HG03469 (cell line): ENCODE measurements around the gene HTRA3.

Experiments used
- ATAC-seq: cut with Tn5 transposase; IDR thresholded peaks from one replicate; pipeline ENCODE4 v1.9.1; 2021; ENCODE audit warnings: mild to moderate bottlenecking, moderate library complexity, moderate number of reproducible peaks; ENCODE audit not compliant: unreplicated experiment

Gene HTRA3

GRCh38 chr4:8265171-8265929 lies 4.2 kb upstream of the HTRA3 start:
- ATAC-seq: no peak

- no peak for ATAC-seq
These were observed 3.5 kb upstream of the HTRA3 start for GRCh38 chr4:8266088-8266487.

- ATAC-seq: no peak
These were observed 3.0 kb upstream of the HTRA3 start for GRCh38 chr4:8266508-8266907.

DNA sequence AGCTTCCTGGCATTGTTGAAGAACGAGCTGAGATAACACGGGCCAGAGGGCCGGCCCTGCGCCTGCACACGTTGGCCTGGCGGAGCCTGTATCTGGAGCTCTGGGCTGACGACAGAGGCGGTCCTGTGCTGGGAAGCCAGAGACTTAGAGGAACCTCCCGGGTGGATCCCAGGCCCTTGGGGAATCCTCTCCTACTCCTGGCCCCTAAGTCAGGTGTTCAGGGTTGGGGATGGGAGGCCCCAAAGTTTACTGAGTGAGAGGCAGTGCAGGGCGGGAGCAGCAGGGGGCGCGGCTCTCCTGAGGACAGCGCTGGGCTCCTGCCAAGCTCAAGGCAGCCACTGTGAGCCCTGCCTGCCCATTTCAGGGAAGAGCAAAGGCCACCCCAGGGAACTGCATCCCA lies 2.5 kb upstream of the HTRA3 start:
- ATAC-seq: no peak

GRCh38 chr4:8268211-8268610 lies 1.3 kb upstream of the HTRA3 start:
- ATAC-seq: no peak

- ATAC-seq: no peak
These were observed 536 bp upstream of the HTRA3 start for GRCh38 chr4:8268901-8269534.

DNA sequence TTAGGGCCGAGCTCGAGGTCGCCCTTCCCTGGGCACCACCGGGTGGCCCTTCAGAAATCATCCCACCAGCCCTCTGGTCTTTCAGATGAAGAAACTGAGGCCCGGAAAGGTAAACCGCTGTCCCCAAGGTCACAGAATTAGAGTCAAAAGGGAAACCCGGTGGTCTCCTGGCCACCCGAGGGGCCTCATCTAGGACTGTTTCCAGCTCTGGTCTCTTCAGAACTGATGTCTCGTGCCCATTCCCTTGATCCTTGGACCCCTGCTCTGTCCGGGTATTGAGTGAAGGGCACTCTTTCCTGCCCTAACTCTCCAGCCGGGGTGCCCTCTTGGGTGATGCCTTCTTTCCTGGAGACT lies 841 bp downstream of the HTRA3 start:
- ATAC-seq: no peak

GRCh38 chr4:8270912-8271815 lies 1.6 kb downstream of the HTRA3 start:
- ATAC-seq: no peak

- no peak for ATAC-seq
These were observed 2.3 kb downstream of the HTRA3 start for GRCh38 chr4:8271821-8272220.

DNA sequence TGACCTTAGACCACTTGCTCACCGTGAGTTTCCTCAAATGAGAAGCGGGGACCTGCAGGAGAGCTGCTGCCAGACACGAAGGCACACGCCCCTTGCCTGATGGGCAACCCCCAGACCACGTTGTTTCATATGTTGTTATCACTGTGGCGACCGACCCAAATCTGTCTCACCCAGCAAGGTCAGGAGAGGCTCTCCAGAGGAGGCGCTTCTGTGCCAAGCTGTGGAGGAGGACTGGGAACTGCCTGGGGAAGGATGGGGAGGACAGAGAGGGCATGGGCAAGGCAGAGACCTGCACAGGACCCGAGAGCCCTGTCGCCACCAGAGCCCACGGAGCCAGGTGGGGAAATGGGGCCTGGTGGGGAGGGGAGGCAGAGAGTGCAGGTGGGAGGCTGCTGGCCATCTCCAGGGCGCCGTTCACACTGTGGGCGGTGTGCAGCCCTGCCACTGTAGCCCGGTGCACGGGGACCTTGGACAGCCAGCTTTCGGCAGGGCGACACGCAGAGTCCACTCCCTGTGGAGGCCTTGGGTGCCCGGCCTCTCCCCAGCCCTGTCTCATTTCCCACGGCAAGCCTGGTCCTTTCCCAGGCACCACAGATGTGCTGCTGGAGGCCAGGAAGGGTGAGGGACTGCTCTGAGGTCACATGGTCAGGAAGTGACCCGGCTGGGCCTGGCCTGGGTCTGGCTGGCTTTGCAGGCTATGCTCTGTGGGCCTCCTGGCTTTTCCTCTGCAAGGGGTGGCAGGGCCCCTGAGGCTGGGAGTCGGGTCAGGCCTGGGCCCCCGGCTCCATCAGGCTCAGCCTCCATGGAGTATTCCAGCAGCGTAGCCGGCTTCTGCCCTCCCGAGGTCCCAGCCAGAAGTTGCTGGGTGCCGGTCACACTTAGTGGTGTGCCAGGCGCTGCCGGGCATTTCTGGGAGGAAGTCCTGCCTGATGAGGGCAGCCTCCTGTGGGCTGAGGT lies 3.2 kb downstream of the HTRA3 start:
- ATAC-seq: no peak

DNA sequence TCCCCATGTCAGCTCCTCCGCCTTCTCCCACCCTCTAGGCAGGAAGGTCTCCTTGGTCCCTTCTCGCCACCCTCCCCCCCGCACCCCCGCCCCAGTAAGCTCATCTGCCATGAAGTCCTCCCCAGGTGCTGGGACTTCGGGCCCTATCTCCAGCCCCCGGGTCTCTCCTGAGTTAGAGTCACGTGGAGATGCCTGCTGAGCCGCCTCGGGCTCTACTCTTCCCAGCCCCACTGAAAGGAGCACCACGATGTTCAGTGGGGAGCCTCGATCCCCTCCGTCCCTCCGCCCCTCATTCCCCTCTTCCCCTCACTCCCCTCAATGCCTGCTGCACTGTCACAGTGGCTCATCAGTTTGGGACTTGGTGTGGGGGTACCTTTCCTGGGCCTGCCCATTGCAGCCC lies 3.9 kb downstream of the HTRA3 start:
- ATAC-seq: no peak

GRCh38 chr4:8274066-8274652 lies 4.6 kb downstream of the HTRA3 start:
- no peak for ATAC-seq

GRCh38 chr4:8274765-8275547 lies 5.4 kb downstream of the HTRA3 start:
- ATAC-seq: no peak

GRCh38 chr4:8275548-8275910 lies 6.0 kb downstream of the HTRA3 start:
- no peak for ATAC-seq

GRCh38 chr4:8276358-8277240 lies 7.0 kb downstream of the HTRA3 start:
- ATAC-seq: no peak

DNA sequence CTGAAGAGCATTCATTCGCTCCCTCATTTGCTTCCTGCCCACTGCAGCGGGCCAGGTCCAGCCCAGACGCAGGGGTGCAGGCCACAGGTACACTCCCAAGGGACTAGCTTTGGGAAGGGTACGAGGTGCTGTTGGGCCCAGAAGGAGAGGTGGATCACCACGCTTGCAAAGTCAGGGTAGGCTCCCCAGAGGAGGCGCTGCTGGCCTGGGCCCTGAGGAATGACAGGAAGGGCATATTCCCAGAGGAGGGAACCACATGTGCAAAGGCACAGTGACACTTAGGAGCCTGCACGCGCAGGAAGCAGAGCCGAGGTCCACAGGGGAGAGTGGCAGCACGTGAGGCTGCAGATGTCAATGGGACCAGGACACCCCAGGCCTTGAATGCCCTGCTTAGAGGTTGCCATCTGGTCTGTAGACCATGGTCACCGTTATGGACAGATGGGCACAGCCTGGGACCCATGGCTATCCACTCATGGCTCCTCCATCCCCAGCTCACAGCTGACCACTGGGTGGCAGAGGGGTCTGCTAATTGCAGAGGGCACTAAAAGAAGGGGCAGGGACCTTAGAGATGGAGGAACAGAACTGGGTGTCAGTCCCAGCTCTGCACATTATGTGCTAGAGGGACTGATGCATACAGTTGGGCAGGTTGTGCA lies 7.9 kb downstream of the HTRA3 start:
- no peak for ATAC-seq

DNA sequence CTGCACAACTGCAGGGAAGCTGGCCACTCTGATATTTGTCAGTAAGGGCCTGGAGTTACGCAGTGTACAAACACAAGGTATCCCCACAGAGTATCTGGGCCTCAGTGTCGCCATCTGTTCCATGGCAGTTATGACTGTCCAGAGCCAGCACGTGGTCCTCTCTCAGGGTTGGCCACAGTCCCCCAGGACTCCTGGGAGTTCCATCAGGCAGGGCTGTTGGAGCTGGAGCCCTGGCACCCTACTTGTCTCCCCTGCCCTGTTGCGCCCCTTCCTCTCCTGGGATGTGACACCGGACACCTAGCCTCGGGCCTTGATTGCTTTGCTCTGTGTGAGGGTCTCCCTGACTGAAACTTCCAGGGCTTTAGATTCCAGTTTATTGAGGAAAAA lies 8.4 kb downstream of the HTRA3 start:
- no peak for ATAC-seq
